ENCODE measurements around the gene PM20D1.

The PM20D1 gene

GRCh38 chr1:205803986-205804385 is 45.9 kb downstream of the PM20D1 start:
- no peak for DNase-seq

DNA sequence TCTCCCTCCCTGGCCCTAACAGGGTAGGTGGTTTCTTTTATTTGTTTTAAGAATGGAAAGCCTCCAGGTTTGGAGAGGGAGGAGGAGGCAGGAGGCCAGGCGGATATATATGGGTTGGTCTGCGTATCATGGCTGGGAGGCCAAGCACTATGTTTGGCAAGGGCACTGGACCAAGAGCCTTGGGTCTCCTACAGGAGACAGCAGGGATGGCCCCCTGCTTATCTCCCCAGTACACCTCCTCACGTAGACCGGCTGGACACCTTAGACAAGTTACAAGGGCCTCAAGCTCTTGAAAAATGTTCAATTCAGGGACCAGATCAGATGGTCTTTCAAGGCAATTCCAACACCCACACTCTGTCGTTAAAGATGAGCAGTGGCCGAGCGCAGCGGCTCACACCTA is 47.9 kb downstream of the PM20D1 start:
- DNase-seq: no peak

- DNase-seq: no peak
Observed at GRCh38 chr1:205800981-205801703, 48.8 kb downstream of the PM20D1 start.

GRCh38 chr1:205800427-205800826 is 49.5 kb downstream of the PM20D1 start:
- DNase-seq: no peak

DNA sequence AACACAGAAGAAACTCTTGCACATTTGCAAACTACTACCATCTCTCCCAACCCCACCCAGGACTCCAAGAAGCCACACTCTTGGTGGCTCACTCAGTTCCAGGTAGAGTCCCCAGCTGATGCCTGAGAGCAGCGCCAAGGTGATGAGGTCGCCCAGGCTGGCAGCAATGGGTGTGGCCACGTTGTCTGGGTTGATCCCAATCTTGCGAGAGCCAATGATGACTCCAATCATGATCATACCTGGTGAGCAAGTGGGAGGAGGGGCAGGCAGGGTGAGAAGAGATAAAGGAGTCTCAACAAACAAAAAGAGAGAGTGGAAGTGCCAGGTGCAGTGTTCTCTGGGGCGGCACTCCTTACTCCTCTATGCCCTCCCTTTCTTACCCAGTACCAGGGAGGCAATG is 51.4 kb downstream of the PM20D1 start:
- no peak for DNase-seq

GRCh38 chr1:205797168-205797567 is 52.8 kb downstream of the PM20D1 start:
- DNase-seq: no peak

DNA sequence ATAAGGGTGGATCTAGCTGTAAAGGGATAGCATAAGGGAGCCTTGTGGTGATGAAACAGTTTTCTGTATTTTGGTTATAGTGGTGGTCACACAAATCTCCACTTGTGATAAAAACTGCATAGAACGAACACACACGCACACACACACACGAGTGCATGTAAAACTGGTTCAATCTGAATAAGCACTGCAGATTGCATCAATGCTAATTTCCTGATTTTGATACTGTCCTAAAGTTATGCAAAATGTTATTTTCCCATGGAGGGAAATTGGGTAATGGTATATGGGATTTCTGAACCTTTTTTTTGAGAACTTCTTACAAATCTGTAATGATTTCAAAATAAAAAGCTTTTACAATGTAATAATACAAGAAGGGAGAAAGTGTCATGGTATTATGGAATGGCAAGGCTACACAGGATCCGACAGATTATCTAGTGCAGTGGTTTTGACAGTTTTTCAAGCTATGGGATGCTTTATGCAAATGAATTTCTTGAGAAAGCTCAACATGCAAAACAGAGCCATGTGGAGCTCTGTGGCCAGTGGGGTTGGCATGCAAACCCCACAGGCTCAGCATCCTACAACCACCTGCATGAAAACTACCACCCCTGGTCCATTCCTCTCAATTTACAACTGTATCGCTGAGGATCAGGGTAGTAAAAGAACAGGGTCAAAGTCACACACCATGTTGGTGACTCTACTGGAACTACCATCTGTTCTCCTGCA is 55.8 kb downstream of the PM20D1 start:
- DNase-seq: no peak

GRCh38 chr1:205792961-205793673 is 56.8 kb downstream of the PM20D1 start:
- DNase-seq: no peak

DNA sequence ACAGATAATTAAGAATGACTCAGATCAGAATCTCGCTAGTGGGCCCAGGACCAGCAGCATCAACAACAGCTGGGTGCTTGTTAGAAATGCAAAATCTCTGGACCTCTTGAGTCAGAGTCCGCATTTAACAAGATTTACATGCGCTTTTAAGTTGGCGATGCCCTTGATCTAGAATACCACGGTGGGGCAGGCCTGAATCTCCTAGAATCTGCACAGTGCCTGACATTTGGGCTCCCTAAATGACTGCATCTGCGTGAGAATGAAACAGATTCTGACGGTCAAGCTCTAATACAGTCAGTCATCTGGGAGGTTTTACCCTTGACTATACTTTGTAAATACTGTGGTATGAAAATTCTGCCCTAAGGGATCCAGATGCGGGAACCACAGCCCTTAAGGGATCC is 57.5 kb downstream of the PM20D1 start:
- no peak for DNase-seq

- DNase-seq: peak; percentile 21 to 69
Observed at GRCh38 chr1:205791568-205792180, 58.3 kb downstream of the PM20D1 start.

GRCh38 chr1:205787287-205787916 is 62.5 kb downstream of the PM20D1 start:
- no peak for DNase-seq

- DNase-seq: no peak
Observed at GRCh38 chr1:205786601-205787000, 63.3 kb downstream of the PM20D1 start.

GRCh38 chr1:205785446-205785845 is 64.5 kb downstream of the PM20D1 start:
- no peak for DNase-seq

- DNase-seq: no peak
Observed at GRCh38 chr1:205783904-205784303, 66.0 kb downstream of the PM20D1 start.

GRCh38 chr1:205783433-205783795 is 66.5 kb downstream of the PM20D1 start:
- DNase-seq: no peak

DNA sequence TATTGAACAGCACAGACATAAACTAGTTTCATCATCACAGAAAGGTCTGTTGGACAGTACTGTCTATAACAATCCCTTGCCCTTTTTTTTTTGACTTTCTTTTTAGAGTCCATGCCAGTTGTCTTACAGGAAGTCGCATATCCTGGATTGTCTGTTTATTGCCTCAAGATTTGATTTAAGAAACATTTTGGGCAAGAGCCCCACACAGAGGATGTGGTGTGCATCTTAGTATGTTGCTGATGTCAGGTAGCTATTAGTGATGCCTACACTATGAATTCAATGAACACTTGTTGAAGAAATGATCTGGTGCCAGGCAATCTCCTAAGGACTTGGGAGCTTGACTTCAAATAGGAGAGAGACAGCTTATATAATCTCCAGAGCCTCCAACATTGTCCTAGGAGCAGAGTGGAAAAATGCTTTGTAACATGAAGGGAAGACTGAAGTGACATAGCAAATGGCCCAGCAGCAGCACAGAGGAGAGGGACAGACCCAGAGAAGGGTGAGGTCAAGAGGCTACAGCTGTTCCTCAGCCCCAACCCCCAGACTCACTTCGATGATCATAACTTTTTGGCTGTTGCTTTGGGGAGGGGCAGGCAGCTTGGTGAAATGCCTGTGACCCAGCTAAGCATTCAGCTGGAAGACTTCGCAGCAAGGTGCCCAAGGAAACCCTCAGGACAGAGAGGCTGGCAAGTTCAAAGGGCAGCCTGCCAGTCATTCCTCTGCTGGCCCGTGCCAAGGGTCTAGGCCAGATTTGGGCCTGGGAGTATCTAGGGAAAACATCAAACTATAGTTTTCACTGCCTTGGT is 67.1 kb downstream of the PM20D1 start:
- peak in 1 of 2 donors; percentile 25 for DNase-seq

DNA sequence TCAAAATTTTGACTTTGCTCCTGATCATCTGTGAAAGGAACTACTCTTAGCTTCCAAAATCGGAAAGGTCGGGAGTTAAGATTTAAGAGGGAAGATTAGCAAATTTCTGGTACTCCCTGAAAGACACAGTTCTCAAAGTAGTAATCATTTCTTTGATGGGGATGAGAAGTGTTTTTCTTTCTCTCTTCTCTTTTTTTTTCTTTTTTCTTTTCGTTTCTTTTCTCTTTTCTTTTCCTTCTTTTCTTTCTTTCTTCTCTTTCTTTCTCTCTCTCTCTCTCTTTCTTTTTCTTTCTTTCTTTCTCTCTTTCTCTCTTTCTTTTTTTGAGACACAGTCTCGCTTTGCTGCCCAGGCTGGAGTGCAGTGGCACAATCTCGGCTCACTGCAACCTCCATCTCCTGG is 69.6 kb downstream of the PM20D1 start:
- no peak for DNase-seq

Measured in bone marrow (tissue), 2 donors.